Testis (tissue), 2 donors: ENCODE data around the gene DNER.

ENCODE experiments used
- CTCF ChIP-seq, 3 experiments: fragments of 450-650 bp in 2 of 3; fragments of 200-600 bp in 1 of 3; sonication (generic) in 1 of 3; IDR thresholded peaks; one replicate each; pipeline ENCODE4 v1.5.1; 2016 to 2019; ENCODE audit warnings: antibody characterized with exemption in 3 of 3, mild to moderate bottlenecking in 2 of 3, moderate library complexity in 1 of 3
- POLR2A ChIP-seq: fragments of 450-650 bp; IDR thresholded peaks from one replicate; pipeline ENCODE4 v1.6.1; 2017; ENCODE audit warnings: antibody characterized with exemption, mild to moderate bottlenecking, moderate library complexity

DNA sequence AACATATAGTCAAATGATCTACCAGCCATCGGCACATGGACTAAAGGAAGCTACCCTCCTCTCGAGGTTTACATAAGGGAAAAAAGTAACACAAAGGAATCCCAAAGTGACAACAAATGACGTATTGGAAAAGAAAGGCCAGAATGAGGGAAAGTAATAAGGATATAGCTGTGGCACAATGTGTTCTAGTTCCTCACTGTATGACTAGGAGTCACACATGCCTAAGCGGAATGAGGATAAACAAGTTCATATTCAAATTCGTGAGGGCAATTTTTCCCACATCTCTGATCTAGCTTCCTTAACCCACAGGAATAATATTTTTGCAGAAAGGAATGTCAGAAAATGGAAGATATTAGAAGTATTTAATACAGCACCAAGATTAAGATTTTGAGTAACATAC, 281.0 kb downstream of the DNER start:
- TF ChIP-seq CTCF (IDR thresholded peaks at IDR 0.05) (no peak), POLR2A (no peak)
